H9 (cell line): ENCODE measurements around the gene MID1. TPM values are rescaled to one million over a fixed set of nuclear protein-coding genes. Genes with fewer than 3 reads are reported as not detected.

Experiments
- DNase-seq: peaks from one replicate; pipeline ENCODE4 v3.0.0-alpha.2; 2017
- H2AFZ ChIP-seq: one replicate; pipeline ENCODE4 v1.6.1; 2013; ENCODE audit warnings: mild to moderate bottlenecking, low read length, control low read depth, moderate library complexity
- H2AK5ac ChIP-seq: 2 replicates; pipeline ENCODE4 v1.6.1; 2013; ENCODE audit warnings: low read length, control low read depth, mixed read lengths; ENCODE audit not compliant: insufficient read length
- H2BK120ac ChIP-seq: one replicate; pipeline ENCODE4 v1.6.1; 2013; ENCODE audit warnings: low read depth, mild to moderate bottlenecking, low read length, control low read depth, inconsistent platforms; ENCODE audit not compliant: poor library complexity, severe bottlenecking
- H2BK12ac ChIP-seq: 2 replicates; pipeline ENCODE4 v1.6.1; 2013; ENCODE audit warnings: low read length, control low read depth, mixed read lengths, low read depth; ENCODE audit not compliant: insufficient read length
- H2BK15ac ChIP-seq: 2 replicates; pipeline ENCODE4 v1.6.1; 2013; ENCODE audit warnings: low read depth, low read length, control low read depth
- H2BK20ac ChIP-seq: one replicate; pipeline ENCODE4 v1.6.1; 2013; ENCODE audit warnings: low read depth, mild to moderate bottlenecking, low read length, control low read depth, inconsistent platforms; ENCODE audit not compliant: poor library complexity, severe bottlenecking
- H2BK5ac ChIP-seq: 2 replicates; pipeline ENCODE4 v1.6.1; 2013; ENCODE audit warnings: low read length, control low read depth, mixed read lengths; ENCODE audit not compliant: insufficient read length
- H3K14ac ChIP-seq: 2 replicates; pipeline ENCODE4 v1.6.1; 2013; ENCODE audit warnings: low read length, control low read depth; ENCODE audit not compliant: insufficient read depth
- H3K18ac ChIP-seq: 2 replicates; pipeline ENCODE4 v1.6.1; 2013; ENCODE audit warnings: low read depth, mild to moderate bottlenecking, mixed read lengths, low read length, control low read depth; ENCODE audit not compliant: insufficient read length
- H3K23ac ChIP-seq: 2 replicates; pipeline ENCODE4 v1.6.1; 2013; ENCODE audit warnings: low read length, control low read depth, mixed read lengths, low read depth; ENCODE audit not compliant: insufficient read length
- H3K23me2 ChIP-seq: 2 replicates; pipeline ENCODE4 v1.6.1; 2013; ENCODE audit warnings: low read depth, mild to moderate bottlenecking, mixed read lengths, low read length, control low read depth; ENCODE audit not compliant: insufficient read length, poor library complexity, severe bottlenecking
- H3K27ac ChIP-seq: 2 replicates; pipeline ENCODE4 v1.5.1; 2013; ENCODE audit warnings: low read length, control low read depth, mixed read lengths, low read depth; ENCODE audit not compliant: insufficient read length
- H3K27me3 ChIP-seq: 2 replicates; pipeline ENCODE4 v1.6.1; 2013; ENCODE audit warnings: low read length, control low read depth, inconsistent platforms; ENCODE audit not compliant: insufficient read depth
- H3K4ac ChIP-seq: 2 replicates; pipeline ENCODE4 v1.6.1; 2013; ENCODE audit warnings: low read depth, mild to moderate bottlenecking, control low read depth, inconsistent platforms, low read length, moderate library complexity
- H3K4me1 ChIP-seq: 2 replicates; pipeline ENCODE4 v1.6.1; 2013; ENCODE audit warnings: low read length, control low read depth, inconsistent platforms; ENCODE audit not compliant: insufficient read depth
- H3K4me2 ChIP-seq: 2 replicates; pipeline ENCODE4 v1.6.1; 2013; ENCODE audit warnings: low read length, control low read depth, mixed read lengths; ENCODE audit not compliant: insufficient read length, insufficient read depth
- H3K56ac ChIP-seq: 2 replicates; pipeline ENCODE4 v1.6.1; 2013; ENCODE audit warnings: low read depth, mild to moderate bottlenecking, mixed read lengths, low read length, control low read depth; ENCODE audit not compliant: insufficient read length
- H3K79me1 ChIP-seq: 2 replicates; pipeline ENCODE4 v1.6.1; 2013; ENCODE audit warnings: low read depth, mild to moderate bottlenecking, moderate library complexity, low read length, control low read depth, inconsistent platforms; ENCODE audit not compliant: insufficient read depth, poor library complexity, severe bottlenecking
- H3K79me2 ChIP-seq: 2 replicates; pipeline ENCODE4 v1.6.1; 2013; ENCODE audit warnings: low read length, control low read depth, inconsistent platforms; ENCODE audit not compliant: insufficient read depth
- H3K9ac ChIP-seq: 2 replicates; pipeline ENCODE4 v1.6.1; 2013; ENCODE audit warnings: low read length, control low read depth, mixed read lengths; ENCODE audit not compliant: insufficient read length; ENCODE audit errors: extremely low read depth
- H3K9me3 ChIP-seq: one replicate; pipeline ENCODE4 v1.6.1; 2013; ENCODE audit warnings: low read depth, low read length, inconsistent platforms; ENCODE audit not compliant: control insufficient read depth
- H3T11ph ChIP-seq: one replicate; pipeline ENCODE4 v1.6.1; 2013; ENCODE audit warnings: mild to moderate bottlenecking, low read length, control low read depth, inconsistent platforms
- H4K20me1 ChIP-seq: one replicate; pipeline ENCODE4 v1.6.1; 2013; ENCODE audit not compliant: control insufficient read depth, insufficient read length, insufficient read depth
- H4K5ac ChIP-seq: 2 replicates; pipeline ENCODE4 v1.6.1; 2013; ENCODE audit warnings: low read depth, mild to moderate bottlenecking, mixed read lengths, low read length, control low read depth; ENCODE audit not compliant: insufficient read length
- H4K8ac ChIP-seq: replicated peaks from 2 replicates; pipeline ENCODE4 v1.6.1; 2013; ENCODE audit warnings: low read length, control low read depth, mixed read lengths, low read depth; ENCODE audit not compliant: insufficient read length
- H4K91ac ChIP-seq: 2 replicates; pipeline ENCODE4 v1.6.1; 2013; ENCODE audit warnings: low read depth, mild to moderate bottlenecking, moderate library complexity, mixed read lengths, low read length, control low read depth; ENCODE audit not compliant: insufficient read length
- H3K27ac Mint-ChIP-seq, 3 experiments: 2 replicates in 2 of 3; 3 replicates in 1 of 3; pipeline ENCODE4 v1.8.0; 2020 to 2021; ENCODE audit warnings: mixed read lengths in 3 of 3, mild to moderate bottlenecking in 1 of 3, moderate library complexity in 1 of 3
- H3K27me3 Mint-ChIP-seq: 2 replicates; pipeline ENCODE4 v1.8.0; 2021; ENCODE audit warnings: low read depth, mild to moderate bottlenecking, moderate library complexity, mixed read lengths
- H3K36me3 Mint-ChIP-seq, 3 experiments: 2 replicates in 2 of 3; 3 replicates in 1 of 3; pipeline ENCODE4 v1.8.0; 2020 to 2021; ENCODE audit warnings: low read depth in 3 of 3, mixed read lengths in 3 of 3; ENCODE audit not compliant: insufficient read depth in 1 of 3
- H3K4me1 Mint-ChIP-seq, 2 experiments: 2 replicates each; pipeline ENCODE4 v1.8.0; 2020; ENCODE audit warnings: mixed read lengths in 2 of 2
- H3K4me3 Mint-ChIP-seq, 2 experiments: 2 replicates in 1 of 2; 3 replicates in 1 of 2; pipeline ENCODE4 v1.8.0; 2020 to 2021; ENCODE audit warnings: mild to moderate bottlenecking in 2 of 2, mixed read lengths in 2 of 2, moderate library complexity in 1 of 2
- H3K9me3 Mint-ChIP-seq, 2 experiments: 2 replicates in 1 of 2; 3 replicates in 1 of 2; pipeline ENCODE4 v1.8.0; 2020; ENCODE audit warnings: mild to moderate bottlenecking in 2 of 2, mixed read lengths in 2 of 2, moderate library complexity in 1 of 2
- WGBS: extraction: QIAGEN DNeasy Blood & Tissue Kit; methylation state at CpG from one replicate; pipeline ENCODE4 v1.1.7; 2013; ENCODE audit warnings: missing lambda C conversion rate, low lambda C conversion rate, mixed read lengths; ENCODE audit not compliant: insufficient read length; ENCODE audit errors: extremely low coverage; 5-methylcytosine and 5-hydroxymethylcytosine counted together
- total RNA-seq: library from RNA; stranded (reverse); gene quantifications from 2 replicates; pipeline ENCODE4 v1.2.1, GENCODE V29; 2021
- TF ChIP-seq, protein P1 (sequence below): fragments of 200-600 bp; sonication (generic); conservative IDR thresholded peaks from 3 replicates; pipeline ENCODE4 v1.8.0; 2021; ENCODE audit warnings: antibody characterized with exemption, mild to moderate bottlenecking

The MID1 gene
- total RNA-seq, 1 experiment from 2014 or later = 32.9 TPM

DNA sequence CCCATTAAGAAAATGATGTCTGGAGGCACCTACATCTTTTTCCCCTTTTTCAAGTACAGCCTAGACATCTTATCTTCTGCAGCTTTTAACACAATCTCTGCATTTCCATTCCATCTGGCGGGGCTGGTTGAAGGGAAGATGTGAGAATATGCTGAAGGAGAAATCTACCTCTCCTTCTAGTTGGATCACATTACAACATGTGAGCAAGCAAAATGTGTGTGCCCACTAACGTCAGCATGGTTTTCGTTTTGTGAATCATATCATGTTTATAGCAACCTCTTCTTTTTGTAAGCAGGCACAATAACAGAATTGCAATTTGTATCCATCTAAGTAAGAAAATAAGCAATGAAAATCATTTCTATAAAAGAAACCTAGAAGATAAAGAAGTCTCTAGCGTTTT is 28.9 kb upstream of the MID1 start:
- H3K4me2 ChIP-seq = no peak overlapping the region
- no peak overlapping the region for H3K56ac ChIP-seq
- no peak overlapping the region for H3K18ac ChIP-seq
- no peak overlapping the region for H3K23ac ChIP-seq
- H3K36me3 Mint-ChIP-seq = no peaks in the 10 kb centered on the region
- no peak overlapping the region for H3K4me3 Mint-ChIP-seq
- H2AK5ac ChIP-seq = no peak overlapping the region
- no peak overlapping the region for H2BK12ac ChIP-seq
- no peak overlapping the region for H3K14ac ChIP-seq
- no peaks in the 10 kb centered on the region; the same call in 1 of the 2 replicates for H3K27me3 Mint-ChIP-seq
- WGBS = no CpG with 5 or more reads among the region's 4 CpGs
- H2BK15ac ChIP-seq = no peak overlapping the region
- TF ChIP-seq, protein P1, sequence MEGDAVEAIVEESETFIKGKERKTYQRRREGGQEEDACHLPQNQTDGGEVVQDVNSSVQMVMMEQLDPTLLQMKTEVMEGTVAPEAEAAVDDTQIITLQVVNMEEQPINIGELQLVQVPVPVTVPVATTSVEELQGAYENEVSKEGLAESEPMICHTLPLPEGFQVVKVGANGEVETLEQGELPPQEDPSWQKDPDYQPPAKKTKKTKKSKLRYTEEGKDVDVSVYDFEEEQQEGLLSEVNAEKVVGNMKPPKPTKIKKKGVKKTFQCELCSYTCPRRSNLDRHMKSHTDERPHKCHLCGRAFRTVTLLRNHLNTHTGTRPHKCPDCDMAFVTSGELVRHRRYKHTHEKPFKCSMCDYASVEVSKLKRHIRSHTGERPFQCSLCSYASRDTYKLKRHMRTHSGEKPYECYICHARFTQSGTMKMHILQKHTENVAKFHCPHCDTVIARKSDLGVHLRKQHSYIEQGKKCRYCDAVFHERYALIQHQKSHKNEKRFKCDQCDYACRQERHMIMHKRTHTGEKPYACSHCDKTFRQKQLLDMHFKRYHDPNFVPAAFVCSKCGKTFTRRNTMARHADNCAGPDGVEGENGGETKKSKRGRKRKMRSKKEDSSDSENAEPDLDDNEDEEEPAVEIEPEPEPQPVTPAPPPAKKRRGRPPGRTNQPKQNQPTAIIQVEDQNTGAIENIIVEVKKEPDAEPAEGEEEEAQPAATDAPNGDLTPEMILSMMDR = no peak
- H3K9me3 ChIP-seq = peaks cover 5% of the 10 kb centered on the region
- peaks cover 6 to 9% of the 10 kb centered on the region in 2 experiments; a peak in 3 of 4 replicates for H3K4me1 Mint-ChIP-seq
- H4K8ac ChIP-seq = no peak overlapping the region
- no peak overlapping the region for H2BK120ac ChIP-seq
- H3K27me3 ChIP-seq = no peaks in the 10 kb centered on the region
- no peak overlapping the region for H3K4ac ChIP-seq
- no peaks in the 10 kb centered on the region for H3K23me2 ChIP-seq
- H2BK20ac ChIP-seq = no peak overlapping the region
- no peaks in the 10 kb centered on the region for H4K20me1 ChIP-seq
- DNase-seq = no peak
- no peak overlapping the region for H4K91ac ChIP-seq
- H2AFZ ChIP-seq = no peak overlapping the region
- no peak overlapping the region for H3K27ac Mint-ChIP-seq
- H3K4me1 ChIP-seq = no peaks in the 10 kb centered on the region
- H3K9me3 Mint-ChIP-seq = peaks cover 22 to 44% of the 10 kb centered on the region in 2 experiments
- no peak overlapping the region for H3K27ac ChIP-seq
- H3K79me2 ChIP-seq = no peaks in the 10 kb centered on the region
- no peaks in the 10 kb centered on the region for H3K79me1 ChIP-seq
- H3T11ph ChIP-seq = no peak overlapping the region
- no peak overlapping the region for H2BK5ac ChIP-seq
- no peak overlapping the region for H4K5ac ChIP-seq
- H3K9ac ChIP-seq = no peak overlapping the region
